Neutrophil (primary cell): ENCODE measurements around the gene TPSB2.

Experiments used
- H3K27ac ChIP-seq: fragments of 200-600 bp; sonication (generic); 2 replicates; pipeline ENCODE4 v1.5.1; 2016; ENCODE audit warnings: mild to moderate bottlenecking, moderate library complexity
- H3K27me3 ChIP-seq: fragments of 200-600 bp; sonication (generic); 2 replicates; pipeline ENCODE4 v1.6.0; 2016; ENCODE audit warnings: mild to moderate bottlenecking
- H3K36me3 ChIP-seq: fragments of 200-600 bp; sonication (generic); 2 replicates; pipeline ENCODE4 v1.5.1; 2017
- H3K4me1 ChIP-seq, 2 experiments: fragments of 200-600 bp in 1 of 2; sonication (generic) in 1 of 2; 1 replicate in 1 of 2; 2 replicates in 1 of 2; pipeline versions ENCODE4 v1.5.1 to v1.6.1; 2013 to 2016; ENCODE audit warnings: low read depth in 1 of 2, low read length in 1 of 2, mild to moderate bottlenecking in 1 of 2, moderate library complexity in 1 of 2; ENCODE audit not compliant: control insufficient read depth in 1 of 2, insufficient read depth in 1 of 2
- H3K4me3 ChIP-seq, 2 experiments: fragments of 200-600 bp in 1 of 2; sonication (generic) in 1 of 2; 1 replicate in 1 of 2; 2 replicates in 1 of 2; pipeline ENCODE4 v1.5.1; 2013 to 2016; ENCODE audit warnings: low read depth in 1 of 2, low read length in 1 of 2, mild to moderate bottlenecking in 1 of 2, moderate library complexity in 1 of 2
- H3K9me3 ChIP-seq: fragments of 200-600 bp; sonication (generic); 2 replicates; pipeline ENCODE4 v1.5.1; 2016
- TF ChIP-seq, protein P1 (sequence below): fragments of 200-600 bp; sonication (generic); IDR thresholded peaks from 2 replicates; pipeline ENCODE4 v1.5.1; 2016; ENCODE audit warnings: antibody characterized with exemption

Gene TPSB2

GRCh38 chr16:1265826-1266225, 35.8 kb upstream of the TPSB2 start:
- H3K27me3 ChIP-seq: peaks cover 26% of the 10 kb centered on the region

DNA sequence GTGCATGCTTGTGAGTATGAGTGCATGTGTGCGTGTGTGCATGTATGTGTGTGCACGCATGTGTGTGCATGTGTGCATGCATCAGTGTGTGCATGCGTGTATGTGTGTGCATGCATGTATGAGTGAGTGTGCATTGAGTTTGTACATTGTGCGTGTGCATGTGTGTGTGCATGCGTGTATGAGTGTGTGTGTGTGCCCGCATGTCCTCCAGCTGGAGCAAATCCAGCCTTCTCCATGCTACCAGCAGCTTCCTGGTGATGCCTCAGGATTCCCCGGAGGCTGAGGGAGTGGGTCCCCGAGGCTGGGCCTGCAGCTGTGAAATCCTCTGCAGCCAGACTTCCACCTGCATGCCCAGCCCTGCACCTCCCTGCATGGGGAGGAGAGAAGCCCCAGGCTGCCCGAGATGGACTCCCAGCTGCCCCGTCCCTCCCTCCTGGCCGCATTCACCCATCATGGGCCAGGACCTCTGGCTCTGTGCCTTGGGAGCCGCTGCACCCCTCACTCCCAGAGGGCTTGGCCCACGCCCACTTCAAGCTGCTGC, 35.2 kb upstream of the TPSB2 start:
- no peaks in the 10 kb centered on the region for H3K4me1 ChIP-seq
- no peak overlapping the region for H3K27ac ChIP-seq
- no peak overlapping the region for H3K4me3 ChIP-seq
- no peaks in the 10 kb centered on the region for H3K9me3 ChIP-seq
- TF ChIP-seq, protein P1, sequence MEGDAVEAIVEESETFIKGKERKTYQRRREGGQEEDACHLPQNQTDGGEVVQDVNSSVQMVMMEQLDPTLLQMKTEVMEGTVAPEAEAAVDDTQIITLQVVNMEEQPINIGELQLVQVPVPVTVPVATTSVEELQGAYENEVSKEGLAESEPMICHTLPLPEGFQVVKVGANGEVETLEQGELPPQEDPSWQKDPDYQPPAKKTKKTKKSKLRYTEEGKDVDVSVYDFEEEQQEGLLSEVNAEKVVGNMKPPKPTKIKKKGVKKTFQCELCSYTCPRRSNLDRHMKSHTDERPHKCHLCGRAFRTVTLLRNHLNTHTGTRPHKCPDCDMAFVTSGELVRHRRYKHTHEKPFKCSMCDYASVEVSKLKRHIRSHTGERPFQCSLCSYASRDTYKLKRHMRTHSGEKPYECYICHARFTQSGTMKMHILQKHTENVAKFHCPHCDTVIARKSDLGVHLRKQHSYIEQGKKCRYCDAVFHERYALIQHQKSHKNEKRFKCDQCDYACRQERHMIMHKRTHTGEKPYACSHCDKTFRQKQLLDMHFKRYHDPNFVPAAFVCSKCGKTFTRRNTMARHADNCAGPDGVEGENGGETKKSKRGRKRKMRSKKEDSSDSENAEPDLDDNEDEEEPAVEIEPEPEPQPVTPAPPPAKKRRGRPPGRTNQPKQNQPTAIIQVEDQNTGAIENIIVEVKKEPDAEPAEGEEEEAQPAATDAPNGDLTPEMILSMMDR: no peak
- H3K36me3 ChIP-seq: no peaks in the 10 kb centered on the region
- peaks cover 32% of the 10 kb centered on the region for H3K27me3 ChIP-seq

More at GRCh38 chr16:1265826-1266225, 35.8 kb upstream of the TPSB2 start:
- no peak overlapping the region for H3K27ac ChIP-seq
- TF ChIP-seq, protein P1: no peak
- H3K4me1 ChIP-seq: no peaks in the 10 kb centered on the region
- H3K9me3 ChIP-seq: no peaks in the 10 kb centered on the region
- no peaks in the 10 kb centered on the region for H3K36me3 ChIP-seq
- no peak overlapping the region for H3K4me3 ChIP-seq

DNA sequence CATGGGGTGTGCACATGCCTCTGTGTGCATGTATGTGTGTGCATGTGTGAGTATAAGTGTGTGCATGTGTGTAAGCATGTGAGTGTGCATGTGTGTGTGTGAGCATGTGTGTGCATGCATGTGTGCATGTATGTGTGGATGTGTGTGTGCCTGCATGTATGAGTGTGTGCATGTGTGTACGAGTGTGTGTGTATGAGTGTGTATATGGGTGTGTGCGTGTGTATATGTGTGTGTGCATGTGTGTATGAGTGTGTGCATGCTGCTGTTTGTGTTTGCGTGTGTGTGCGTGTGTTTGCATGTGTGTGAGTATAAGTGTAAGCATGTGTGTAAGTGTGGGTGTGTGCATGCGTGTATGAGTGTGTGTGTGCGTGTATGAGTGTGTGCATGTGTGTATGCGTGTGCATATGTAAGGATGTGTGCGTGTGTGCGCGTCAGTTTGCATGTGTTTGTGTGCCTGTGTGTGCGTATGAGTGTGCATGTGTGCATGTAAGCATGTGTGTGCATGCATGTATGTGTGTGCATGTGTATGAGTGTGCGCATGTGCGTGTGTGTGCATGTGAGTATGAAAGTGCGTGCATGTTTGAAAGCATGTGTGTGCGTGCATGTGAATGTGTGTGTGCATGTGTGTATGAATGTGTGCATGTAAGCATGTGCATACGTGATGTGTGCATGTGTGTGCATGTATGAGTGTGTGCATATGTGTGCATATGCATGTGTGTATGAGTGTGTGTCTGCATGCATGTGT, 34.5 kb upstream of the TPSB2 start:
- no peak overlapping the region for H3K27ac ChIP-seq
- H3K9me3 ChIP-seq: no peaks in the 10 kb centered on the region
- H3K4me1 ChIP-seq: no peaks in the 10 kb centered on the region
- peaks cover 39% of the 10 kb centered on the region for H3K27me3 ChIP-seq
- no peaks in the 10 kb centered on the region for H3K36me3 ChIP-seq
- no peak overlapping the region for H3K4me3 ChIP-seq
- TF ChIP-seq, protein P1: no peak

DNA sequence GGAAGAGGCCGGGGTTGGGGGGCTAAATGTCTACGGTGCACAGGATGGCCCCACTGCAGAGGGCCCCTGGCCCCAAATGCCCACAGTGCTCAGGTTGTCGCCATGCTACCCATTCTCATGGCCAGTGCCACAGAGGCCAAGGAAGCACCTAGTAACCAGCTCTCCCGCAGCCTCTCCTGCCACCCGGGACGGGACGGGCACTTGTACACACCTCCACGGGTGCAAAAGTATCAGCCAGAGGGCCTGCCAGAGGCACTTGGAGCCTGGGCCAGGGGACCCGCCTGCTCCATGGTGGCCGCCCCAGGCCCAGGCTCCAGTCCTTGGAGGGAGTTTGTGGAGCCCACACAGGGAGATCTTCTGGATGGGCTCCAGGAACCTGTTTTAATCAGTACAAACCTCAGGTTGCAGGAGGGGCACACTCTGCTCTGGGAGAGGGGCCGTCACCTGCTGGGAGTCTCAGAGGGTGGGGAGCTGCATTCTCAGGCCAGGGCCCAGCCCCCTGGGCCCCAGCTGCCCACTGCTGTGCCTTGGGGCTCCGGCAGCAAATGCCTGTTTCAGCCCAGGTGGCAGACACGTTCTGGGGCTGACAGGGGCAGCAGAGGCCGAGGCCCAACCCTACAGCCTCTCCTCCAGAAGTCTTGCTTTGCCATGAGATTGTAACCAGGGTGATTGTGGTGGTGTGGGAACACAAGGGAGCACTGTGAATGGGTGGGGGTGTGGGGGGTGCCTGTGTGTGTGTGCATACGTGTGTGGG, 33.8 kb upstream of the TPSB2 start:
- H3K27ac ChIP-seq: no peak overlapping the region
- TF ChIP-seq, protein P1: no peak

GRCh38 chr16:1262846-1263221, 32.9 kb upstream of the TPSB2 start:
- no peak overlapping the region for H3K27ac ChIP-seq
- H3K9me3 ChIP-seq: no peaks in the 10 kb centered on the region
- TF ChIP-seq, protein P1: no peak
- no peak overlapping the region for H3K4me3 ChIP-seq
- H3K4me1 ChIP-seq: no peaks in the 10 kb centered on the region
- H3K36me3 ChIP-seq: no peaks in the 10 kb centered on the region
- H3K27me3 ChIP-seq: peaks cover 48% of the 10 kb centered on the region

More for the DNA sequence above, 33.8 kb upstream of the TPSB2 start:
- no peaks in the 10 kb centered on the region for H3K9me3 ChIP-seq
- H3K4me3 ChIP-seq: no peak overlapping the region
- no peaks in the 10 kb centered on the region for H3K4me1 ChIP-seq
- H3K36me3 ChIP-seq: no peaks in the 10 kb centered on the region
- H3K27me3 ChIP-seq: peaks cover 46% of the 10 kb centered on the region
